Endothelial cell of hepatic sinusoid (primary cell): Measurements from ENCODE around the gene RHEBL1.

Experiments used
- in situ Hi-C: cut with HindIII; loops from 2 replicates; pipeline ENCODE4 v1.10.0; 2017; ENCODE audit warnings: low sequenced_read_pairs

RHEBL1 gene

DNA sequence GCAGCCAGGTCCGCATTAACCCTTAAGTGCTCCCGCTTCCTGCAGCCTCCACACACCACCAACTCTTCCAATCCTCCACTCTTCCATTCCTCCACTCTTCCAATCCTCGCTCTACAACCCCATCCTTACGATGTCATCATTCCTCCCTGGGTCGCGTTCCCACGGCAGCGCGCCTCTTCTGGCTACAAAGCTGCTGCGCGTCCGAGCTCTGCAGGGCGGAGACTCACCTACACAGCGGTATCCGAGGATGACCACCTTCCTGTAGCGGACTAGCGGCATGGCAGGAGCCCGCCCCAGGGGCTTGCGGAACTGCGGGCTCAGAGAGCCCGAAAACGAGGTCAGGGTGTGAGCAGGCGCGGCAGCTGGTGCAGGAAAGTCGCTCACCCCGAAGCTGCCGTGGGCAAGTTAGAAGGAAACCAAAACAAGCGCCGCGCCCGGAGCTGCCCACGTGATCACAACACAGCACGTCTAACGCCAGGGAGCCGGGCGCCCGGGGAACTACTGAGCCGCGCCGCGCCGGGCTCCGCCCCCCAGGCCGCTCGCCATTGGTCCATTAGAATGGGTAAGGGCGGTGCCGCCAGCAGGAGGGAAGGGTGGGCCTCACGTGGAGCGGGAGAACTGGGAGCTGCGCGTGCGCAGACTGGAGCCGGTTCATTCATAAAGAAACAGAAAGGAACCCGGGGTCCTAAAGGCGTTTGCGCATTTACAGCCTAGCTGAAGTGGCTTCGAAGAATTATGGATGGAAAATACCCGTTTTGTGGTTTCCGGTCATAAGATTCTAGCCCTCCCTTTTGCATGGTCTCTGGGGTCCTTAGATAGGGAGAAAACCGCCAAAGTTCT is at the start of gene RHEBL1:
Gene RHEBL1, minus strand, starts transcription at position 473 of the 840 bp plus-strand sequence. Its CDS starts 194 bp downstream, at position 279.
- in situ Hi-C loops = loop anchor here (10.0 kb wide), 3 partner anchors 55 to 275 kb away; partner anchors contain the start of gene DNAJC22

DNA sequence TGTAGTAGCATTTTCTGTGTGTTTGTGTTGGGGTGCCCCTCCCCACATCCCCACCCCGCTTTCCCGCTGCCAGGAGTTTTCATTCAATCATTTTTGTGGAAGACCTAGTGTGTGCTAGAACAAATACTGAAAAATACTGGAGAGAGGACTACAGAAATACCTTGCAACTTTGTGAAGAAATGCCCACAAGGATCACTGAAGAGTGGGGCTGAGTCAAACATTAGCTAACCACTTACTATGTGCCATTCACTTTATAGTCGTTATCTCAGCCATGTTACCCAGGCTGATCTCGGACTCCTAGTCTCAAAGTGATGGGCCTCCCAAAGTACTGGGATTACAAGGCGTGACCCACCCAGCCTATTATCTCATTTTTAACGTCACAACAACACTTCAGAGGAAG is 41.4 kb upstream of the RHEBL1 start:
- in situ Hi-C loops = no loop called here

GRCh38 chr12:49110464-49111155 is 40.8 kb upstream of the RHEBL1 start, which contains the start of gene LMBR1L:
Gene LMBR1L (minus strand): TSS chr12:49110847. CDS start chr12:49110555, 292 bp downstream.
- in situ Hi-C loops = no loop called here

GRCh38 chr12:49109641-49110463 is 40.1 kb upstream of the RHEBL1 start:
- in situ Hi-C loops = no loop called here

GRCh38 chr12:49108958-49109404 is 39.2 kb upstream of the RHEBL1 start:
- in situ Hi-C loops = no loop called here

DNA sequence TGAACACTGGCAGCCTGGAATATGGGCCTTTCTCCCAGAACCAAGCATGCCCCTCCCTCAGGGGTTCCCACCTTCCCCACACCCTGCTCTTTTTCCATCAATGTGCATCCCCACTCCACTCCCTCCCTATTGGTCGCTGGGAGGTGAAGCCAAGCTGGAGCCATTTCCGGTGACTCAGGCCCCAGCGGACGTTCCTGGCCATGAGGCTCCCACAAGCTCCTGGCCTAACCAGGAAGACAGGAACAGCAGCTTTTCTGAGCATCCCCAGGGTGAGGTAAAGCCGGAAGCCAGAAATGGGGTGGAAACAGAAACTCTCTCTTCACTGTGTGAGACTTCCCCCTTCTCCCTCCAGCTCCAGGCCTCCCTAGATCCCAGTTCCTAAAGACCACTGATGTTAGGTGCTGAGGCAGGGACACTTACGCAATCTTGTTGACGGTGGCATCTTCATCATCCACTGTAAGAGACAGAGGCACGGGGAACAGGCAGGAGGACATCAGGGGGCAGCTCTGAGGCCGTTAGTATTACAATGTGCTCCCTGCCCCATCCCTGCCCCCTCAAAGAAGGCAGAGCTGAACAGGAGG is 35.8 kb upstream of the RHEBL1 start:
- in situ Hi-C loops = no loop called here

GRCh38 chr12:49104822-49105221 is 35.0 kb upstream of the RHEBL1 start:
- in situ Hi-C loops = no loop called here

- in situ Hi-C loops = no loop called here
Measured at GRCh38 chr12:49100380-49100779, 30.6 kb upstream of the RHEBL1 start.

DNA sequence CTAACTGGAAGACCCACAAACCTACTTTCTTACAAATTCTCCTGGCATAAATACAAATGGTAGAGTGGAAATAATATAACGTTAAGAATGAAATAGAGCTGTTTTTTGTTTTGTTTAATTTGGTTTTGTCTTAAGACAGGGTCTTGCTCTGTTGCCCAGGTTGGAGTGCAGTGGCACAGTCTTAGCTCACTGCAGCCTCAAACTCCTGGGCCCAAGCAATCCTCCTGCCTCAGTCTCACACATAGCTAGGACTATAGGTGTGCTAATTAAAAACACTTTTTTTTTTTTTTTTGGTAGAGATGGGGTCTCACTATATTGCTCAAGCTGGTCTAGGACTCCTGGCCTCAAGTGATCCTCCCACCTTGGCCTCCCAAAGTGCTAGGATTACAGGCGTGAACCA is 28.9 kb upstream of the RHEBL1 start:
- in situ Hi-C loops = no loop called here

- in situ Hi-C loops = no loop called here
Measured at GRCh38 chr12:49098035-49098451, 28.3 kb upstream of the RHEBL1 start.

DNA sequence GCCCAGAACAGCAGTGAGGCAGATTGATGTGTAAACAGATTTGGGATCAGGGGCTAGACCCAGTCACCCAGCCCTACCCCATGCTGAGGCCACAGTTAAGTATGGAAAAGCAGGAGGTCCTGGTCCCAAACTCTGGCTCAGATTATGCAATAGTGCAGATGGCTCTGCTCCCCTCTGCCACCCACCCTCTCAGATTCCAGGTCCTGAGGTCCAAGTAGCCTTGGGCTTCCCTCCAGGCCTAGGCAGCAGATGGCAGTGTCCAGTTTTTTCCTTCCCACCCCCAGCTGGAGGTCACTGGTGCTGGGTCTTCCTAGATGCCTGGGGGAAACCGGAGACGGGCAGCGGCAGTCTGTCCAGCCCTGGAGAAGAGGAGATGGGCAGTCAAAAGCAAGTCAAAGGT is 27.6 kb upstream of the RHEBL1 start:
- in situ Hi-C loops = no loop called here

DNA sequence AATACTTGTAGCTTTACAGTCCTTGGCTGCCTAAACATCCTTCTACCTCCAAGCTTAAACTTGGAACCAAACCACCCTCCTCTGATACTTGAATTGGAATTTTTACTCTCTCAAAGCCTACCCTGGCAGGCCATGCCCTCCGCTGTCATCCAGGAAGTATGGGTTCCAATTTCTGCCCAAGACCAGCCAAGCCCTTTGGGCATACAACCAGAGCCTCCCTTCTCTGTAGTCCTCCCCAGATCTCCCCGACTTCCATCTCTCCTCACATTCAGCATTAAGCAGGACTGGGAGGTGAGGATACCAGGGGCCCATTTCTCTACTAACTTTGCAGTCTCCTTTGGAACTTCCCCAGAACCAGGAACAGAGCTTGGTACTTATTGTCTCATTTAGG is 25.2 kb upstream of the RHEBL1 start:
- in situ Hi-C loops = no loop called here

- in situ Hi-C loops = no loop called here
Measured at GRCh38 chr12:49094160-49094974, 24.6 kb upstream of the RHEBL1 start, which contains the start of gene DHH. Gene DHH (minus strand): TSS chr12:49094801. CDS start chr12:49094512, 289 bp downstream.

- in situ Hi-C loops = no loop called here
Measured at GRCh38 chr12:49093792-49094159, 24.0 kb upstream of the RHEBL1 start.

DNA sequence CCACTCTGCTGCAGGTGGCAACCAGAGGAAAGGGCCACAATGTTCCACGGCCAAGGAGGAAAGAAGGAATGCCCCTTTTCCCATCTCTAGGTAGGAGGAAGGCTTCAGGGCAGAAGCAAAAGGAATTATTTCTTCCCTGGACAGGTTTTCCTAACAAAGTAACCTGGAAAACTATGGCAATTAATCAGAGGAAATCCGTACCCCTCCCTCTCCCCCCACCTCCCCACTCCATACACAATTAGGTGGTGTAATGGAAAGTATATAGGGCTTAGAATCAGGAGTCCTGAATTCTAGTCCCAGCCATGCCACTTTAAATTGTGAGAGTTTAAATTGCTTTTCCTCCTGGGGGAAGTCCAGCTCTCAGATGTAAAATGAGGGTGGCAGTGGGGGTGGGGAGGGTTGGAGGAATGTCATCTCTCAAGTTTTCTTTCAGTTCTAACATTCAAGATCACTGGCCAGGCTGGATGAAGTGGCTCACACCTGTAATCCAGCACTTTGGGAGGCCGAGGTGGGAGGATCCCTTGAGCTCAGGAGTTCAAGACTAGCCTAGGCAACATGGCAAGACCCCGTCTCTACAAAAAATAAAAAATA is 23.1 kb upstream of the RHEBL1 start:
- in situ Hi-C loops = no loop called here

DNA sequence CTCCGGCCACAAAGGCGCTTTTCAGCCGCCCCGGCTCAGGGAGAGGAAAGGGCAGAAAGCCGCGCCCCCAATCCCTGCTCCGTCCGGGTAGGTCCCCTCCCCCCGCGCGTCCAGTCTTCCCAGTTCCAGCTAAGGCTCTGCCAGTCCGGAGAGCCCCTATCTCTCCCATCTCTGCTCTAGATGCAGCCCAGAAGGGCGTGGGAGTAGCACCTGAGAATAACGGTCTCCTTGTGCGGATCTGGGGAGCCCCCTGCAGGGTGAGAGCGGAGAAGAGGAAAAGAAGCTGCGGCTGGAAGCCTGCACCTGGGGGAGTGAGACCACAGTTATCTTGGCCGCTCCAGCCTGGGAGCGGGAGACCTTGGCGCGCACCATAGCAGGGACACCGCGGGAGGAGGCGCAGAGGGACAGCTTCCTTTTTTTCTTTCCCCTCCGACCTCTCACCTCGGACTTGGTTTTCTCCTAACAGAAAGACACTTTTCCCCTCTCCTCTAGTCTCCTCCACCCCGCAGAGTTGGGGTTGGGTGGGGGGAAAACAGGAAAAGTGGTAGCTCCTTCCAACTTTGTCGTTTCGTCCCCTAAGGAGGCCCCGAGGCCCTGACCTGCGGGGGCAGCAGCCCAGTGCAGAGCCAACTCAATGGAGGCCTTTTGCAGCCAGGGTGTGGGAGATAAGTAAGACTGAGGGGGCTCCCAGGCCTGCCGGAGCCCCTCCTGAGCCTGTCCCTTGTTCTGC is 22.5 kb upstream of the RHEBL1 start:
- in situ Hi-C loops = no loop called here

GRCh38 chr12:49091836-49092085 is 22.0 kb upstream of the RHEBL1 start:
- in situ Hi-C loops = no loop called here

DNA sequence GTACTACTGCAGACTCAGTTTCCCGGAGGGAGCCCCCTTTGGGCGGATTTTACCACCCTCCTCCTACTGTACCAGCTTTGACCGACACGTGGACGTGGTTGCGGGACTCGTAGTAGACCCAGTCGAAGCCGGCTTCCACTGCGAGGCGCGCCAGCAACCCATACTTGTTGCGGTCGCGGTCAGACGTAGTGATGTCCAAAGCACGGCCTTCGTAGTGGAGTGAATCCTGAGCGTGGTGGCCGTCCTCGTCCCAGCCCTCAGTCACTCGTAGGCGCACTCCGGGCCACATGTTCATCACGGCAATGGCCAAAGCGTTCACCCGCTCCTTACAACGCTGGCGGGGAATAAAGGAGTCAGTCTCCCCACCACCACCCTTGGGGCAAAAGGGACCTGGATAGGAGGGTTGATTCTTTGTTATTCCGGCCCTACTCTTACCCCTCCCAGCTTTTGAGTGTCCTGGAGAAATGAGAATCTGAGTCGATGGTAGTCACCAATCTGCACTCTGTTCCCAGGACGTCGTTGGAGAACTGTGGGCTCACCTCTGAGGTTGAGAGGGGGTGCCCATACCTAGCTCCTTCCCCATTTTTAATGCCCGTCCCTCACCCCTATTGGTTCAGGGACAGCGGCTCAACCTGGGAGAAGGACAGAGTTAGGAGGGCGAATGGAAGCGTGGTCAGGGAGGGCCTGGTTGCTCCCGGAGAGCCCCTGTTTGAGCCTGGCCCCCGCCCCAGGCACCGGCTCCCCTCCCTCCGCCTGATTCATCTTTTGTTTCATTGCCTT is 21.5 kb upstream of the RHEBL1 start:
- in situ Hi-C loops = no loop called here
